SK-N-SH treated with all-trans-retinoic acid at 6 μM for 48 hours (cell line): ENCODE measurements around the gene ATP11A.

Source experiments
- ATAC-seq: fragments of 200-7000 bp; cut with Tn5 transposase; 3 replicates; pipeline ENCODE4 v1.9.1; 2020; ENCODE audit warnings: mild to moderate bottlenecking, moderate library complexity
- ARNTL ChIP-seq: fragments of 450-650 bp; formaldehyde crosslinking; IDR thresholded peaks from 2 replicates; pipeline ENCODE4 v1.5.0; 2020; ENCODE audit warnings: low read depth, mild to moderate bottlenecking, moderate library complexity, borderline replicate concordance
- BACH2 ChIP-seq: fragments of 250-450 bp; sonication (Bioruptor Pico); IDR thresholded peaks from 2 replicates; pipeline ENCODE4 v1.9.0; 2021; ENCODE audit warnings: mild to moderate bottlenecking, borderline replicate concordance
- CSDC2 ChIP-seq: fragments of 250-450 bp; sonication (Bioruptor Pico); IDR thresholded peaks from 2 replicates; pipeline ENCODE4 v1.5.0; 2020; ENCODE audit warnings: mild to moderate bottlenecking, moderate library complexity
- ESRRG ChIP-seq: fragments of 250-450 bp; sonication (Bioruptor Pico); IDR thresholded peaks from 2 replicates; pipeline ENCODE4 v1.6.1; 2021; ENCODE audit warnings: mild to moderate bottlenecking
- GLIS3 ChIP-seq: fragments of 250-450 bp; sonication (Bioruptor Pico); IDR thresholded peaks from 2 replicates; pipeline ENCODE4 v1.5.0; 2020; ENCODE audit warnings: mild to moderate bottlenecking, moderate library complexity
- ISL1 ChIP-seq: fragments of 250-450 bp; sonication (Bioruptor Pico); IDR thresholded peaks from 2 replicates; pipeline ENCODE4 v2.1.2; 2022; ENCODE audit warnings: mild to moderate bottlenecking, moderate library complexity
- OSR1 ChIP-seq: fragments of 250-450 bp; sonication (Bioruptor Pico); IDR thresholded peaks from 2 replicates; pipeline ENCODE4 v1.8.0; 2022; ENCODE audit warnings: moderate library complexity, mild to moderate bottlenecking, inconsistent platforms
- PPARA ChIP-seq: fragments of 250-450 bp; sonication (Bioruptor Pico); IDR thresholded peaks from 2 replicates; pipeline ENCODE4 v1.5.0; 2020; ENCODE audit warnings: mild to moderate bottlenecking, borderline replicate concordance
- RARB ChIP-seq: fragments of 250-450 bp; sonication (Bioruptor Pico); IDR thresholded peaks from 2 replicates; pipeline ENCODE4 v1.8.0; 2021; ENCODE audit warnings: mild to moderate bottlenecking, moderate library complexity
- SNAI2 ChIP-seq: fragments of 250-450 bp; sonication (Bioruptor Pico); IDR thresholded peaks from 2 replicates; pipeline ENCODE4 v1.5.0; 2020; ENCODE audit warnings: mild to moderate bottlenecking, moderate library complexity
- TCF4 ChIP-seq: fragments of 250-450 bp; sonication (Bioruptor Pico); IDR thresholded peaks from 2 replicates; pipeline ENCODE4 v1.8.0; 2021; ENCODE audit warnings: mild to moderate bottlenecking, moderate library complexity, borderline replicate concordance
- TOX ChIP-seq: fragments of 250-450 bp; sonication (Bioruptor Pico); IDR thresholded peaks from 2 replicates; pipeline ENCODE4 v1.8.0; 2021; ENCODE audit warnings: mild to moderate bottlenecking, moderate library complexity, borderline replicate concordance
- ZFP3 ChIP-seq: fragments of 250-450 bp; sonication (Bioruptor Pico); IDR thresholded peaks from 2 replicates; pipeline ENCODE4 v1.5.0; 2020; ENCODE audit warnings: mild to moderate bottlenecking, moderate library complexity
- ZFP30 ChIP-seq: fragments of 450-650 bp; formaldehyde crosslinking; IDR thresholded peaks from 2 replicates; pipeline ENCODE4 v1.5.0; 2022; ENCODE audit warnings: mild to moderate bottlenecking, moderate library complexity
- ZNF565 ChIP-seq: fragments of 450-650 bp; formaldehyde crosslinking; conservative IDR thresholded peaks from 2 replicates; pipeline ENCODE4 v1.5.0; 2020; ENCODE audit warnings: low read depth, mild to moderate bottlenecking, moderate library complexity
- ZNF70 ChIP-seq: fragments of 450-650 bp; formaldehyde crosslinking; IDR thresholded peaks from 2 replicates; pipeline ENCODE4 v1.5.0; 2020; ENCODE audit warnings: mild to moderate bottlenecking, moderate library complexity
- TF ChIP-seq, protein P1 (sequence below): fragments of 250-450 bp; sonication (Bioruptor Pico); IDR thresholded peaks from 2 replicates; pipeline ENCODE4 v1.8.0; 2020; ENCODE audit warnings: mild to moderate bottlenecking, moderate library complexity, borderline replicate concordance
- TF ChIP-seq, protein P2 (sequence below): fragments of 250-450 bp; sonication (Bioruptor Pico); IDR thresholded peaks from 2 replicates; pipeline ENCODE4 v1.8.0; 2021; ENCODE audit warnings: low read depth, mild to moderate bottlenecking, moderate library complexity, borderline replicate concordance
- TF ChIP-seq, protein P3 (sequence below): fragments of 250-450 bp; sonication (Bioruptor Pico); IDR thresholded peaks from 2 replicates; pipeline ENCODE4 v1.5.1; 2021; ENCODE audit warnings: mild to moderate bottlenecking, moderate library complexity
- TF ChIP-seq, protein P4 (sequence below): fragments of 250-450 bp; sonication (Bioruptor Pico); IDR thresholded peaks from 2 replicates; pipeline ENCODE4 v1.5.0; 2020; ENCODE audit warnings: mild to moderate bottlenecking, moderate library complexity
- TF ChIP-seq, protein P5 (sequence below): fragments of 250-450 bp; sonication (Bioruptor Pico); IDR thresholded peaks from 2 replicates; pipeline ENCODE4 v1.5.1; 2020; ENCODE audit warnings: low read depth, mild to moderate bottlenecking, moderate library complexity

ATP11A gene

DNA sequence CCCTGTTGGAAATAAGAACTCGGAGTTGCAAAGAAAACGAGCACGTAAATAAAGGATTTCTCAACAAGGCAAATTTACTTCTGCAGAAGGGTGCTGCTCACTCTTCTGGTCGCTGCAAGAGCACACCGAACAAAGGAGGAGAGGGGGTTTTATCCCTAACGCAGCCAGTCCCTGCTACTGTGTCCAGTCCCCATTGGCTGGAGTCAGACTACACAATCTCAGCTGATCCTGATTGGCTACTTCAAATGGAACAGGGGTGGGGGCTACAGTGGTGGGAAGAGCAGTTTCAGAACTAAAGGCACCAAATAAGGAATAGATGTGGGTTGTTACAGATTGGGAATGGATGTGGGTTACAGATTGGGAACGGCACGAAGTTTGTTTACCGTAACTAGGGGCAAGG is 215.2 kb downstream of the ATP11A start:
- ATAC-seq = no peak
- TF ChIP-seq ESRRG (CRISPR knock-in tag) = no peak
- TF ChIP-seq, protein P1, sequence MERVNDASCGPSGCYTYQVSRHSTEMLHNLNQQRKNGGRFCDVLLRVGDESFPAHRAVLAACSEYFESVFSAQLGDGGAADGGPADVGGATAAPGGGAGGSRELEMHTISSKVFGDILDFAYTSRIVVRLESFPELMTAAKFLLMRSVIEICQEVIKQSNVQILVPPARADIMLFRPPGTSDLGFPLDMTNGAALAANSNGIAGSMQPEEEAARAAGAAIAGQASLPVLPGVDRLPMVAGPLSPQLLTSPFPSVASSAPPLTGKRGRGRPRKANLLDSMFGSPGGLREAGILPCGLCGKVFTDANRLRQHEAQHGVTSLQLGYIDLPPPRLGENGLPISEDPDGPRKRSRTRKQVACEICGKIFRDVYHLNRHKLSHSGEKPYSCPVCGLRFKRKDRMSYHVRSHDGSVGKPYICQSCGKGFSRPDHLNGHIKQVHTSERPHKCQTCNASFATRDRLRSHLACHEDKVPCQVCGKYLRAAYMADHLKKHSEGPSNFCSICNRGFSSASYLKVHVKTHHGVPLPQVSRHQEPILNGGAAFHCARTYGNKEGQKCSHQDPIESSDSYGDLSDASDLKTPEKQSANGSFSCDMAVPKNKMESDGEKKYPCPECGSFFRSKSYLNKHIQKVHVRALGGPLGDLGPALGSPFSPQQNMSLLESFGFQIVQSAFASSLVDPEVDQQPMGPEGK (CRISPR knock-in tag) = no peak
- no peak for TF ChIP-seq TOX
- no peak for TF ChIP-seq ARNTL
- TF ChIP-seq, protein P2, sequence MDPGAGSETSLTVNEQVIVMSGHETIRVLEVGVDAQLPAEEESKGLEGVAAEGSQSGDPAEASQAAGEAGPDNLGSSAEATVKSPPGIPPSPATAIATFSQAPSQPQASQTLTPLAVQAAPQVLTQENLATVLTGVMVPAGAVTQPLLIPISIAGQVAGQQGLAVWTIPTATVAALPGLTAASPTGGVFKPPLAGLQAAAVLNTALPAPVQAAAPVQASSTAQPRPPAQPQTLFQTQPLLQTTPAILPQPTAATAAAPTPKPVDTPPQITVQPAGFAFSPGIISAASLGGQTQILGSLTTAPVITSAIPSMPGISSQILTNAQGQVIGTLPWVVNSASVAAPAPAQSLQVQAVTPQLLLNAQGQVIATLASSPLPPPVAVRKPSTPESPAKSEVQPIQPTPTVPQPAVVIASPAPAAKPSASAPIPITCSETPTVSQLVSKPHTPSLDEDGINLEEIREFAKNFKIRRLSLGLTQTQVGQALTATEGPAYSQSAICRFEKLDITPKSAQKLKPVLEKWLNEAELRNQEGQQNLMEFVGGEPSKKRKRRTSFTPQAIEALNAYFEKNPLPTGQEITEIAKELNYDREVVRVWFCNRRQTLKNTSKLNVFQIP (CRISPR knock-in tag) = no peak
- no peak for TF ChIP-seq ZFP30 (CRISPR knock-in tag)
- TF ChIP-seq OSR1 (CRISPR knock-in tag) = no peak
- no peak for TF ChIP-seq ZFP3
- TF ChIP-seq, protein P3, sequence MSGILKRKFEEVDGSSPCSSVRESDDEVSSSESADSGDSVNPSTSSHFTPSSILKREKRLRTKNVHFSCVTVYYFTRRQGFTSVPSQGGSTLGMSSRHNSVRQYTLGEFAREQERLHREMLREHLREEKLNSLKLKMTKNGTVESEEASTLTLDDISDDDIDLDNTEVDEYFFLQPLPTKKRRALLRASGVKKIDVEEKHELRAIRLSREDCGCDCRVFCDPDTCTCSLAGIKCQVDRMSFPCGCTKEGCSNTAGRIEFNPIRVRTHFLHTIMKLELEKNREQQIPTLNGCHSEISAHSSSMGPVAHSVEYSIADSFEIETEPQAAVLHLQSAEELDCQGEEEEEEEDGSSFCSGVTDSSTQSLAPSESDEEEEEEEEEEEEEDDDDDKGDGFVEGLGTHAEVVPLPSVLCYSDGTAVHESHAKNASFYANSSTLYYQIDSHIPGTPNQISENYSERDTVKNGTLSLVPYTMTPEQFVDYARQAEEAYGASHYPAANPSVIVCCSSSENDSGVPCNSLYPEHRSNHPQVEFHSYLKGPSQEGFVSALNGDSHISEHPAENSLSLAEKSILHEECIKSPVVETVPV (CRISPR knock-in tag) = no peak
- TF ChIP-seq ISL1 (CRISPR knock-in tag) = no peak
- no peak for TF ChIP-seq SNAI2 (CRISPR knock-in tag)
- TF ChIP-seq BACH2 (CRISPR knock-in tag) = no peak
- TF ChIP-seq, protein P4, sequence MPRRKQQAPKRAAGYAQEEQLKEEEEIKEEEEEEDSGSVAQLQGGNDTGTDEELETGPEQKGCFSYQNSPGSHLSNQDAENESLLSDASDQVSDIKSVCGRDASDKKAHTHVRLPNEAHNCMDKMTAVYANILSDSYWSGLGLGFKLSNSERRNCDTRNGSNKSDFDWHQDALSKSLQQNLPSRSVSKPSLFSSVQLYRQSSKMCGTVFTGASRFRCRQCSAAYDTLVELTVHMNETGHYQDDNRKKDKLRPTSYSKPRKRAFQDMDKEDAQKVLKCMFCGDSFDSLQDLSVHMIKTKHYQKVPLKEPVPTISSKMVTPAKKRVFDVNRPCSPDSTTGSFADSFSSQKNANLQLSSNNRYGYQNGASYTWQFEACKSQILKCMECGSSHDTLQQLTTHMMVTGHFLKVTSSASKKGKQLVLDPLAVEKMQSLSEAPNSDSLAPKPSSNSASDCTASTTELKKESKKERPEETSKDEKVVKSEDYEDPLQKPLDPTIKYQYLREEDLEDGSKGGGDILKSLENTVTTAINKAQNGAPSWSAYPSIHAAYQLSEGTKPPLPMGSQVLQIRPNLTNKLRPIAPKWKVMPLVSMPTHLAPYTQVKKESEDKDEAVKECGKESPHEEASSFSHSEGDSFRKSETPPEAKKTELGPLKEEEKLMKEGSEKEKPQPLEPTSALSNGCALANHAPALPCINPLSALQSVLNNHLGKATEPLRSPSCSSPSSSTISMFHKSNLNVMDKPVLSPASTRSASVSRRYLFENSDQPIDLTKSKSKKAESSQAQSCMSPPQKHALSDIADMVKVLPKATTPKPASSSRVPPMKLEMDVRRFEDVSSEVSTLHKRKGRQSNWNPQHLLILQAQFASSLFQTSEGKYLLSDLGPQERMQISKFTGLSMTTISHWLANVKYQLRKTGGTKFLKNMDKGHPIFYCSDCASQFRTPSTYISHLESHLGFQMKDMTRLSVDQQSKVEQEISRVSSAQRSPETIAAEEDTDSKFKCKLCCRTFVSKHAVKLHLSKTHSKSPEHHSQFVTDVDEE (CRISPR knock-in tag) = no peak
- no peak for TF ChIP-seq TCF4 (CRISPR knock-in tag)
- no peak for TF ChIP-seq RARB
- no peak for TF ChIP-seq ZNF70 (CRISPR knock-in tag)
- TF ChIP-seq, protein P5, sequence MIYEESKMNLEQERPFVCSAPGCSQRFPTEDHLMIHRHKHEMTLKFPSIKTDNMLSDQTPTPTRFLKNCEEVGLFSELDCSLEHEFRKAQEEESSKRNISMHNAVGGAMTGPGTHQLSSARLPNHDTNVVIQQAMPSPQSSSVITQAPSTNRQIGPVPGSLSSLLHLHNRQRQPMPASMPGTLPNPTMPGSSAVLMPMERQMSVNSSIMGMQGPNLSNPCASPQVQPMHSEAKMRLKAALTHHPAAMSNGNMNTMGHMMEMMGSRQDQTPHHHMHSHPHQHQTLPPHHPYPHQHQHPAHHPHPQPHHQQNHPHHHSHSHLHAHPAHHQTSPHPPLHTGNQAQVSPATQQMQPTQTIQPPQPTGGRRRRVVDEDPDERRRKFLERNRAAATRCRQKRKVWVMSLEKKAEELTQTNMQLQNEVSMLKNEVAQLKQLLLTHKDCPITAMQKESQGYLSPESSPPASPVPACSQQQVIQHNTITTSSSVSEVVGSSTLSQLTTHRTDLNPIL = no peak
- no peak for TF ChIP-seq CSDC2 (CRISPR knock-in tag)

DNA sequence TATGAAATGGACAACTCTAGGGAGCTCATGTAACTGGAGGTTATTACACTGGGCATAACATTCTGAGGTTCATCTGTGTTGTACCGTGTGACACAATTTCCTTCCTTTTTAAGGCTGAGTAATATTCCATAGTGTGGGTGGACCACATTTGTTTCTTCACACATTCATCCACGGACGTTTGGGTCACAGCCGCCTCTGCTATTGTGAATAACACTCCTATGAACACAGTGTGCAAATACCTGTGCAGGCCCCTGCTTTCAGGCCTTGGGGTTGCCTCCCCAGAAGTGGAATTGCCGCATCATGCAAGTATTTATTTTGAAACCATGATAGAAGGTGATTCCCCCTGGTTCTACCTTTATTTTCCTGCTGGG is 215.8 kb downstream of the ATP11A start:
- ATAC-seq = no peak
- TF ChIP-seq ZFP30 (CRISPR knock-in tag) = no peak
- TF ChIP-seq GLIS3 = no peak
- TF ChIP-seq PPARA (CRISPR knock-in tag) = no peak
- TF ChIP-seq ZNF565 (CRISPR knock-in tag) = no peak
- no peak for TF ChIP-seq RARB
- no peak for TF ChIP-seq ZNF70 (CRISPR knock-in tag)
- TF ChIP-seq ARNTL = no peak

DNA sequence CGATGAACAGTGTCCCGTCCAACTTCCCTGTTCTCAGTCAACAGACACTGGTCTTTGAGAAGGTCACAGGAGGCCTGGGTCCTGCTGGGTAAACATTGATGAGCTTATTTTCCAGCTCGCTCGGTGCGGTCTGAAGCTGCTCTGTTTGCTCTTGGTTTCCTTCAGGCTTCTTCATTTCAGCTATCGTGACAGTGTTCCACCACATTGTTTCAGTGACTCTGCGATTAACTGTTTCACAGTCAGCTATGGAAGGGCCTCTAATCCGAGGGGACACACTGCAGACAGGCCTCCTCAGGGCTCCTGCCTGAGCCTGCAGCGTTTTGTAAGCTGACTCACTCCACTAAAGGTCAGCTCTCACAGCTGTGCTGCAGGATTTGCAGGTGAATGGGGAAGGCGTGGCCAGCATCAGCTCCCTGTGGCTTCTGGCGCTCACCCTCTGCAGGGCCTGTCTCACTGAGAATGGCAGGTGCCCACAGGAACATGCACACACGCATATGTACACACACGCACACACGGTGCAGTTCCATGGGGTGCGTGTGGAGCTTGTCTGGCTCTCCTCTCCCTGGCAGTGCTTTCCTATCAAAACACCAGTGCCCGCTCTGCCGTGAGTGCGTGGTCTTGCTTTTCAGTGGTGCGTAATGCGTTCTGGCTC is 216.3 kb downstream of the ATP11A start:
- TF ChIP-seq PPARA (CRISPR knock-in tag) = no peak
- TF ChIP-seq TOX = no peak
- TF ChIP-seq ESRRG (CRISPR knock-in tag) = no peak

More for the DNA sequence above, 216.3 kb downstream of the ATP11A start:
- ATAC-seq = no peak
